BLaER1 (cell line): Measurements from ENCODE around the gene TMPO.
"Not testable (repeated sequence)": the region's sequence is repeated elsewhere in the genome, so short reads cannot be mapped to it uniquely, and the experiment has no call there.

ENCODE experiments used
- H3K27ac ChIP-seq: shearing (Covaris generic); formaldehyde crosslinking; 2 replicates; pipeline ENCODE4 v1.8.1; 2022
- H3K27me3 ChIP-seq: shearing (Covaris generic); formaldehyde crosslinking; 2 replicates; pipeline ENCODE4 v1.8.1; 2022
- H3K36me3 ChIP-seq: shearing (Covaris generic); formaldehyde crosslinking; 2 replicates; pipeline ENCODE4 v1.8.1; 2022
- H3K4me1 ChIP-seq: shearing (Covaris generic); formaldehyde crosslinking; 2 replicates; pipeline ENCODE4 v1.8.1; 2022
- H3K4me2 ChIP-seq: shearing (Covaris generic); formaldehyde crosslinking; 2 replicates; pipeline ENCODE4 v1.8.1; 2022
- H3K4me3 ChIP-seq: shearing (Covaris generic); formaldehyde crosslinking; 2 replicates; pipeline ENCODE4 v1.8.1; 2022
- H3K9ac ChIP-seq: shearing (Covaris generic); formaldehyde crosslinking; 2 replicates; pipeline ENCODE4 v1.8.1; 2022
- H3K9me3 ChIP-seq: shearing (Covaris generic); formaldehyde crosslinking; 2 replicates; pipeline ENCODE4 v1.8.1; 2022
- H4K20me1 ChIP-seq: shearing (Covaris generic); formaldehyde crosslinking; 2 replicates; pipeline ENCODE4 v1.8.1; 2022
- Cebpa-rat ChIP-seq: shearing (Covaris generic); IDR thresholded peaks from 2 replicates; pipeline ENCODE4 v1.8.1; 2022

The TMPO gene

DNA sequence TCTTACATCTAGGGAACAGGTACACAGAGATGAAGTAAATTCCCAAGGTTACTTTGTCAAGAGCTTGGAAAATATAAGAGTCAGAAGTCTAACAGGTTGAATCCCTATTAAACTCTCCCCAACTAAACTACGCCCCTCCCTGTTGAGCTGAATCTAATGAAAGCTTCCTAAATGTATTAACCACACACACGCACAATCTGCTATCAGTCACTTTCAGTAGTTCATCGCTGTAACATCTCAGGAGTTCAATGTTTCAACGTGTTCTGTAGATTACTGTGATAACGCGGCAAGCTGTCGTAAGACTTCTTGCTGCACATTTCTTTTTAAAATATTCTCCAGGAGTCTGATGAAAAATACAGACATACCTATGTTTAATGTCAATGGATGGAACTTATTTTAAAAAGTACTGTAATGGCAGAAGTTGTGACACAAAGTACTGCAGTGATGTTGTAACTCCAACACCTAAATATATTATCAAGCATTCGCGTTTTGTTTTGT lies 77.5 kb downstream of the TMPO start:
- peak overlapping the region; percentile 100 for H3K4me3 ChIP-seq
- H3K9ac ChIP-seq: peak overlapping the region; percentile 100
- H3K27ac ChIP-seq: peak overlapping the region; percentile 61; the same call in 1 of the 2 replicates
- H3K4me1 ChIP-seq: peaks cover 28% of the 10 kb centered on the region
- H4K20me1 ChIP-seq: peaks cover 43% of the 10 kb centered on the region
- H3K36me3 ChIP-seq: peaks cover 26% of the 10 kb centered on the region
- no peaks in the 10 kb centered on the region for H3K9me3 ChIP-seq
- H3K4me2 ChIP-seq: peak overlapping the region; percentile 62
- no peak for TF ChIP-seq Cebpa-rat
- no peaks in the 10 kb centered on the region for H3K27me3 ChIP-seq

DNA sequence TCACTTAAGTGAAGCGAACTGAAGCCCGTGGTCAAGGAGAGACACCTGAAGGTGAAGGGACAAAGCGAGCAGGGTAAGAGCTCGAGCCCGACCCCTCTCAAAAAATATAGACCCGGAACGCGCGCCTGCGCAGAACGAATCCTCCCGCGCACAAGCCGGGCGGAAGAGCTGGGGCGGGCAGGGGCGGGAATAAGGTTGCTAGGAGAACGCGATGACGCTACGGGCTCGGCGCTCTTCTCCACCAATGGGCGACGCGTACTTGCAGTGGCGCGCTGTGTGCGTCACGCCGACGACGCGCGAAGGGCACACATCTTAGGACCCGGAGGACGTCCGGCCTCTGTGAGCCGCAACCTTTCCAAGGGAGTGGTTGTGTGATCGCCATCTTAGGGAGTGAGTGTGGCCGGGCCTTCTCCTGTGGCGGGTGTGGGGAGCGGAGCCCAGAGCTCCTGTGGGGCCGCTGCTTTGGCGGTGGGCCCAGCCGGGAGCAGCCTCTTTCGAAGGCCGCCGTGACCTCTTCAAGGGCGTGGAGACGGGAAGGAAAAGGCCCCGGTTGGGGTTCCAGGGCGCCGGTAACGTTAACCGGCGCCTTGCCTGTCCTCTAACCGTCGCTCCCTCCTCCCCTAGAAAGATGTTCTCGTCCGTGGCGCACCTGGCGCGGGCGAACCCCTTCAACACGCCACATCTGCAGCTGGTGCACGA lies 78.1 kb downstream of the TMPO start, which contains the start of gene SLC25A3:
Gene SLC25A3 (plus strand): TSS at position 336 of the 699 bp plus-strand sequence. CDS start 293 bp downstream, at position 629.
- no peak for TF ChIP-seq Cebpa-rat
- peak within 1 kb of the TSS; percentile 100 for H3K9ac ChIP-seq
- peak within 1 kb of the TSS; percentile 99 for H3K27ac ChIP-seq
- no peaks in the 10 kb centered on the region for H3K27me3 ChIP-seq
- no peaks in the 10 kb centered on the region for H3K9me3 ChIP-seq
- peak within 1 kb of the TSS; percentile 100 for H3K4me3 ChIP-seq
- H4K20me1 ChIP-seq: peaks cover 49% of the 10 kb centered on the region
- peaks cover 32% of the 10 kb centered on the region for H3K36me3 ChIP-seq
- peak within 1 kb of the TSS; percentile 81 for H3K4me2 ChIP-seq
- H3K4me1 ChIP-seq: peaks cover 28% of the 10 kb centered on the region

DNA sequence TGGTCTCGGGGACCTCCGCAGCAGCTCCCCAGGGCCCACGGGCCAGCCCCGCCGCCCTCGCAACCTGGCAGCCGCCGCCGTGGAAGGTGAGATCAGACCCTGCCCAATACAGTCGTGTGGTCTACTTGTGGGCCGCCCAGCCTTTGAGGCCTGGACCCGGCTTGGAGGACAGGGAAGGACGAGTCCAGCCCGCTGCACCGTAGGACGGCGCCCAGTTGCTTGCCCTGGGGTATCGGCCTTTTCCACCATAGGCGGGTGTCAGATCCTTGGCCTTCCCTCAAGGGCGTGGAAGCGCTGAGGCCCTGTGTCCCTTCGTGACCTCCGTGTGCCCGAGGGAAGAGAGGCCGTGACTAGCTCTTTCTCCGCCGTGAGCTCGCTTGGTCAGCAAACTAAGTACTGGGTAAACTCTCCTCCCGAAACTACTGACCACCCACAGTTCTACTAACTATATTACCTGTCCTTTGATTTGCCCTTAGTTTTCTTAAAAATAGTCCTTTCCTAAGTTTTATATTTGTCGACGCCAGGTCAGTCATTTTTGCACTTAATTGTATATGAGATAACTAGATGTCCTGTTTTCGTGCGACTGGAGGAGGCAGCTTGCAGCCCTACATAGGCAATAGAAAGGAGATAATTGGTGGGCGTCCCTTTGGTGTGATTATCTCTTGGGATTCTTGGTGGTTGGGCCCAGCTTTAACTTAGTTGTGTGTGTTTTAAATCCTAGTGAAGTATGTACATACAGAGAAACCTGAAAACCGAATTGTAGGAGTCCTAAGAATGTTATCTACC lies 78.9 kb downstream of the TMPO start:
- TF ChIP-seq Cebpa-rat: no peak
- Histone ChIP-seq H3K4me3 (peak overlapping the region; percentile 100), H3K36me3 (peaks cover 40% of the 10 kb centered on the region), H3K4me2 (peak overlapping the region; percentile 81), H3K27me3 (no peaks in the 10 kb centered on the region), H3K4me1 (peaks cover 28% of the 10 kb centered on the region), H3K9ac (peak overlapping the region; percentile 100), H4K20me1 (peaks cover 56% of the 10 kb centered on the region), H3K9me3 (no peaks in the 10 kb centered on the region), H3K27ac (peak overlapping the region; percentile 99)

DNA sequence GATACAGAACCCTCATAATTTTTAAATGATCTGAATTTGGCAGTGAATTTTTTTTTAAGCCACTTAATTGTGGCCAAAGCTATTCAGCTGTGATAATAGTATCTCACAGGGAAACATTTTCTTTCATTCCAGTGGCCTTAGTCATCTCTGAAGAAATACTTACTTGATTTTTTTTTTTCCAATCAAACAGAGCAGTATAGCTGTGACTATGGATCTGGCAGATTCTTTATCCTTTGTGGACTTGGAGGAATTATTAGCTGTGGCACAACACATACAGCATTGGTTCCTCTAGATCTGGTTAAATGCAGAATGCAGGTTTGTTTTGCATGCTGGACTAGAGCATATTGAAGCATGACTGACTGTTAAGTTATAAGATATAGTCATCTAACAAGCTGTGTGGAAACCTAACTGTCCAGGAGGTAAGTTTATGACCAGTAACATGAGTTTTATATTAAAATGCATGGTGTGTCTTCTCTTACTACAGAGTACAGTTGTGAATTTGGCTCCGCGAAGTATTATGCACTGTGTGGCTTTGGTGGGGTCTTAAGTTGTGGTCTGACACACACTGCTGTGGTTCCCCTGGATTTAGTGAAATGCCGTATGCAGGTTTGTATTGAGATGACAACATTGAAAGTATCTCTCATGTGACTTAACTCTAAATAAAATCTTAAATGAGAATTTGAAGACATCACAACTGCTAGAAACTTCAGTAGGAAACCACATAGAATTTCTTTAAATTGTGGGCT lies 80.0 kb downstream of the TMPO start:
- Histone ChIP-seq H3K27me3 (no peaks in the 10 kb centered on the region), H3K27ac (peak overlapping the region; percentile 99; the same call in 1 of the 2 replicates), H3K9ac (peak overlapping the region; percentile 100), H3K36me3 (peaks cover 51% of the 10 kb centered on the region), H3K9me3 (no peaks in the 10 kb centered on the region), H3K4me2 (peak overlapping the region; percentile 81), H3K4me3 (peak overlapping the region; percentile 100), H4K20me1 (peaks cover 68% of the 10 kb centered on the region), H3K4me1 (peaks cover 28% of the 10 kb centered on the region)
- no peak for TF ChIP-seq Cebpa-rat

GRCh38 chr12:98597313-98597712 lies 81.9 kb downstream of the TMPO start:
- peaks cover 79% of the 10 kb centered on the region for H4K20me1 ChIP-seq
- H3K4me2 ChIP-seq, H3K27me3 ChIP-seq, H3K9ac ChIP-seq, H3K27ac ChIP-seq, H3K4me3 ChIP-seq, H3K9me3 ChIP-seq: not testable (repeated sequence)
- peaks cover 28% of the 10 kb centered on the region for H3K4me1 ChIP-seq
- peaks cover 70% of the 10 kb centered on the region for H3K36me3 ChIP-seq
